DMS53 treated with DMSO at 0.1 percent for 48 hours (cell line): ENCODE measurements around the gene MAN1A1.

Experiments used
- DNase-seq: peaks from one replicate; lab custom pipeline; 2025; ENCODE audit not compliant: unreplicated experiment; lab: John Stamatoyannopoulos, UW

The MAN1A1 gene

GRCh38 chr6:119326291-119327005 lies 23.1 kb downstream of the MAN1A1 start:
- DNase-seq, result no peak

GRCh38 chr6:119325559-119326265 lies 23.8 kb downstream of the MAN1A1 start:
- DNase-seq, result no peak

GRCh38 chr6:119324718-119325117 lies 24.8 kb downstream of the MAN1A1 start:
- DNase-seq, result no peak

- no peak for DNase-seq
These were observed 25.6 kb downstream of the MAN1A1 start for GRCh38 chr6:119323931-119324330.

GRCh38 chr6:119323478-119323877 lies 26.1 kb downstream of the MAN1A1 start:
- DNase-seq, result no peak

- DNase-seq, result no peak
These were observed 26.7 kb downstream of the MAN1A1 start for GRCh38 chr6:119322715-119323350.

GRCh38 chr6:119322034-119322433 lies 27.5 kb downstream of the MAN1A1 start:
- DNase-seq, result no peak

GRCh38 chr6:119319694-119320093 lies 29.9 kb downstream of the MAN1A1 start:
- DNase-seq, result no peak

GRCh38 chr6:119318730-119319129 lies 30.8 kb downstream of the MAN1A1 start:
- DNase-seq, result no peak

GRCh38 chr6:119318176-119318575 lies 31.4 kb downstream of the MAN1A1 start:
- no peak for DNase-seq

GRCh38 chr6:119317007-119317406 lies 32.6 kb downstream of the MAN1A1 start:
- no peak for DNase-seq

- no peak for DNase-seq
These were observed 34.7 kb downstream of the MAN1A1 start for GRCh38 chr6:119314885-119315272.

- no peak for DNase-seq
These were observed 35.4 kb downstream of the MAN1A1 start for GRCh38 chr6:119313937-119314884.

- no peak for DNase-seq
These were observed 36.7 kb downstream of the MAN1A1 start for GRCh38 chr6:119312875-119313338.

GRCh38 chr6:119312441-119312840 lies 37.1 kb downstream of the MAN1A1 start:
- DNase-seq, result no peak

GRCh38 chr6:119311514-119312142 lies 37.9 kb downstream of the MAN1A1 start:
- no peak for DNase-seq

- peak; percentile 4 for DNase-seq
These were observed 39.0 kb downstream of the MAN1A1 start for GRCh38 chr6:119310486-119311036.

- DNase-seq, result no peak
These were observed 40.4 kb downstream of the MAN1A1 start for GRCh38 chr6:119308991-119309657.

- no peak for DNase-seq
These were observed 41.5 kb downstream of the MAN1A1 start for GRCh38 chr6:119308048-119308570.
